Activated naive CD4-positive, alpha-beta T cell treated with Interleukin-2 at 50 U/mL for 16 hours (primary cell): ENCODE measurements around the gene LRRC45.
"Not testable (repeated sequence)": the region's sequence is repeated elsewhere in the genome, so short reads cannot be mapped to it uniquely, and the experiment has no call there.

ENCODE experiments used
- DNase-seq: peaks from one replicate; pipeline ENCODE4 v3.0.0-alpha.2; 2020

Gene LRRC45

GRCh38 chr17:82036634-82037091 is 13.6 kb downstream of the LRRC45 start:
- no peak for DNase-seq

- peak; percentile 96 for DNase-seq
Observed at GRCh38 chr17:82037092-82037888, 14.2 kb downstream of the LRRC45 start, which contains the start of gene DCXR. DCXR (minus strand) TSS chr17:82037697; CDS start chr17:82037682, 15 bp downstream.

- no peak for DNase-seq
Observed at GRCh38 chr17:82037889-82038195, 14.7 kb downstream of the LRRC45 start.

GRCh38 chr17:82038796-82039409 is 15.8 kb downstream of the LRRC45 start:
- not testable (repeated sequence) for DNase-seq

GRCh38 chr17:82039695-82040299 is 16.7 kb downstream of the LRRC45 start:
- no peak for DNase-seq

- no peak for DNase-seq
Observed at GRCh38 chr17:82041144-82041814, 18.2 kb downstream of the LRRC45 start.

DNA sequence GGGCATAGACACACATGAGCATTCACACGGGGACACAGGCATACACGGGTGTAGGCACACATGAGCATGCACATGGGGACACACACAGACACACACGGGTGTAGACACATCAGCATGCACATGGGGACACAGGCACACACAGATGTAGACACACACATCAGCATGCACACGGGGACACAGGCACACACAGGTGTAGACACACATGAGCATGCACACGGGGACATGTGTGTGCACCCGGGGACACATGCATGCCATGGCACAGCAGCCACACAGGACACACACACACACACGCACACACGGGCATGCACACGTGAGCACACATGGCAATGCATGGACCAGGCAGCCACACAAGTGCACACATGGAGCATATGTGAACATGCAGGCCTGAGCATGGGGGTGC is 19.5 kb downstream of the LRRC45 start:
- no peak for DNase-seq

DNA sequence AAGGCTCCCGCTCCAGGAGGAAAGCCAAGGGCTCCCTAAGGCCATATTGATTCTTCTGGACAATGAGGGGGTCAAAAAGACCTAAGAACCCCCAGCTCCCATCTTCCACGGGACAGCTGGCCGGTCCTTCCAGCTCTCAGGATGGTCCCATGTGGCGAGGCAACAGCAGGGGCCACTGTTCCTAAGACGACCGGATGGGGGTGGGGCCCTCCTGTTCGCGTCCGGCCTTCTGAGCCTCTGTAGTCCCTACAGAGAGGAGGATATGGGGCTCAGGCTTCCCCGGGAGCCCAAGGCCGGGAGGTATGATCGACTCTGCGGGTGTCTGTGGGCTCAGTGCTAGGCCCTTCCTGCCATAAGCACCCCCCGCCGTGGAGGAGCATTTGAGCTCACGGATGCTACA is 20.4 kb downstream of the LRRC45 start:
- no peak for DNase-seq

GRCh38 chr17:82045936-82046484 is 22.9 kb downstream of the LRRC45 start:
- DNase-seq = no peak

DNA sequence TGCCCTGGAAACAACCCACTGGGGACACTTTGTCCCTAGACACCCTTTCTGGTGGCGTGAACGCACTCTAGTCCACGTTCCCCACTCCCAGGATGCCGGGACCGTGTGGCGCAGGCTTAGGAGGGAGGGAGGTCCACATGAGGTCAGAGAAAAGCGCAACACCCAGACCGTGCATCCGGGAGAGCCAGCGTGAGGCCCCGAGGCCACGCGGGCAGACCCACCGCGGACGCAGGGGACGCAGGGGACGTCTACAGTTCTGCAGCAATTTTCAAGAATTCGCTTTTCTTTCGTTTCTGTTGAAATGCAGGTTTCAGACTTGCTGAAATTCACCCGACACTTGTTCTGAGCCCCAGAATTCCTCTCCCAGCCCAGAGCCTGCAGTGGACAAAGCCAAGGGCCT is 23.8 kb downstream of the LRRC45 start:
- DNase-seq = no peak

DNA sequence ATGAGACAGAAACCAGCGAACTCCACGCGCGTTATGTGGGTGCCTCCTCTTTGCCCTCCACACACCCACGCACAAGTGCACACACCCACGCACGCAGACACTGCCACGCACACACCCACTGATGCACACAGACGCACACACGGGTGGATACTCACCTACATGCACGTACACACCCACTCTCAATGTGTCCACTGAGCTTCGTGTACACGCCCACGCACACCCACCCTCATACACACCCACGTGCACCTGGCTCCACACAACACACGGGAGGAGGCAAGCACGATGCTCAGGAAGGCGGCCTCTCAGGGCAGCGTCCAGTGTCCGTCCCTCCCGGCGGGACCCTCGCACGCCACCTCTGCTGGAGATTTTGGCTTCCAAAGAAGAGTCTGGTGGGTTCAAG is 24.3 kb downstream of the LRRC45 start:
- no peak for DNase-seq

- DNase-seq = no peak
Observed at GRCh38 chr17:82047914-82048570, 24.9 kb downstream of the LRRC45 start.

DNA sequence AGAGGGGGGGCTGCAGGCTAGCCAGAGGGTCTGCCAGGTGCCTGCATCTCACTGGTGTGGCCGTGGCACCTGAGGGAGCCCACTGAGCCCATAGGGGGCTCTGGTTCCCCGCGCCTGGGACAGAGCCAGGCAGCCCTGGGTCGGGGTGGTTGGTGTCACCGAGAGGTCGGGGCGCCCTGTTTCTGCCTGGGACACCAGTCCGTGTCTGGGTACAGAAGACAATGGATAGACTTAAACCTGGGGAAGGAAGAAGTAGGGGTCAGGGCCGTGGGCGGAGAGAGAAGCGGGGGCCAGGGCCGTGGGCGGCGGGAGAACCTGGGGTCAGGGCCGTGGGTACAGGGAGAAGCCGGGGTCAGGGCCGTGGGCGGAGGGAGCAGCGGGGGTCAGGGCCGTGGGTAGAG is 25.5 kb downstream of the LRRC45 start:
- no peak for DNase-seq

DNA sequence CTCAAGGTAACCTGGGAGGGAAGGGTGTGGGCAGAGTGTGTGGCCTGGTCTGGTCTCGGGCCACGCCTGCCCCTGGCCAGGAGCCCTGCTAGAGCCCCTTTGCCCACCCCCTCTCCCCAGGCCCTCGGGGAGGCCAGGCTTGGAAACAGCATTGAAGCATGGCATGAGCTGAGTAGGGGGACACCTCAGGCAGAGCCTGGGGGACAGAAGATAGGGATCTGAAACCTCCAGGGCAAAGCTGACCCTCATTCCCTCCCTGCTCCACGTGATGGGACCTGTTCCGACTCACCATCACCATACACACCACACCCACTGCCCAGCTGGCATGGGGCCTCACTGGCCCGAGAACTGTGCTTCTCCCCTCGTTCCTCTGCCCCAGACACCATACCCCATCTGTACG is 26.0 kb downstream of the LRRC45 start:
- no peak for DNase-seq

GRCh38 chr17:82049521-82049971 is 26.4 kb downstream of the LRRC45 start:
- no peak for DNase-seq

GRCh38 chr17:82050152-82050760 is 27.2 kb downstream of the LRRC45 start:
- DNase-seq = no peak

GRCh38 chr17:82050761-82051641 is 27.9 kb downstream of the LRRC45 start:
- DNase-seq = no peak

DNA sequence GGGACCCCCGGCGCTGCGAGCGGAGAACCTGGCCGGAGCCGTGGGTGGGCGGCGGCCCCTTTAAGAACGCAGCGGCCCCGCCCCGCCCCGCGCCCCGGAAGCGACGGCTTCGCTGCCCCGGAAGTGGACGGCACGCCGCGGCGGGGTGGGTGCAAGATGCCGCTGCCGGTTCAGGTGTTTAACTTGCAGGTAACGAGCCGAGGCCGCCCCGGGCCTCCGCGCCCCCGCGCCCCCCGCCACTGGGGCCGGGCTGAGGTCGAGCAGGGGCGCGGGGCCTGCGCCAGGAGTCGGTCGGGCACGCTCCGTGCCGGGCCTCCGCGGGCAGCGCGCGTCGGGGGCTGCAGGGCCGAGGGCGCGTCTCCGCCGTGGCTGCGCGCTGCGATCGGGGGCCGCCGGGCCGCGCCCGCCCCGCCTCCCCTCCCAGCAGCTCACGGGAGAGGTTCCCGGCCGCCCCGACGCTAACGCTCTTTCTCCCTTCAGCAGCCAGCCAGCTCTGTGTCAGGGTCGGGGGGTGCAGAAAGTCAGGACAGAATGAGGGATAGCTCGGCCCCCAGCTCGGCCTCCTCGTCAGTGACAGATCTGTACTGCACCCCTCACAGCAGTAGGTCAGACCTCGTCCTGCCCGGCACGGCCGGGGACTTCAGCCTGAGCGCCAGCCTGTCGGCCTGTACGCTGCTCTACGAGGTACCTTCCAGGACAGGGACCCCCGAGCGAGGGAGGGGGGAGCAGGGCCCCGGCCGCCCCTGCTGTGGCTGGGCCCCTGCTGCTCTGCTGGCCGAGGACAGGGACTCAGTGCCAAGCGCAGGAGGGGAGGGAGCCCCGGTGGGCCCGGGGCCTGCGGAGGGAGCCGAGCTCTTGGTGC is 28.9 kb downstream of the LRRC45 start, which contains the start of the genes GPS1 and RFNG:
TSS of gene GPS1 (plus strand) at position 123 of the 862 bp plus-strand sequence. CDS start at position 157, 34 bp downstream.
TSS of gene RFNG (minus strand) at position 36 of the 862 bp plus-strand sequence. CDS start 45 bp downstream, outside the sequence.
- DNase-seq = peak; percentile 87

DNA sequence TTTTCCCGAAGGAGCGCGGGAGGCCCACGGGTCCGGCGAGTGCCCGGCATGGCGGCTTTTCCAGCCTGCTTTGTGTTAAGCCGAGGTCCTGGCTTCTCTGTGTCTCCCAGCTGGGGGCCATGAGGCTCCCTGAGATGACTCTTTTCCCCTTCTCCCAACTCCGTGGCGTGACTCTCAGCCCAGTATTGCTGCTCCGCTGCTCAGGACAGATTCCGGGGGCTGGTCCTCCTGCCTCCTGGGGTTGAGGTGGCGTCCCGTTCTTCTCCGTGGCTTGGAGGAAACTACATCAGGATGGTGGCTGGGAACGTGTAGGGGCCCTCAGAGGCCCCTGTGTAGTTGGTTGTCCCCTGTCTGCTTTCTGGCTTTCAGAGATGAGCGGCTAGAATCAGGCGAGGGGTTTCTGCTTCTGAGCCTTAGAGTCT is 29.5 kb downstream of the LRRC45 start:
- no peak for DNase-seq

GRCh38 chr17:82053130-82053529 is 30.0 kb downstream of the LRRC45 start:
- DNase-seq = no peak
